Mucosa of descending colon (tissue), 3 donors: ENCODE data around the gene ARHGAP10. TPM values are rescaled to one million over a fixed set of nuclear protein-coding genes. Genes with fewer than 3 reads are reported as not detected.
A peak's percentile ranks its signal among the peaks of the same experiment; 100 is the strongest.

Source experiments
- ATAC-seq: fragments of 200-7000 bp; cut with Tn5 transposase; one replicate; pipeline ENCODE4 v1.9.1; 2020; ENCODE audit warnings: mild to moderate bottlenecking, moderate library complexity
- DNase-seq, 3 donors: peaks; one replicate each; pipeline ENCODE4 v3.0.0-alpha.2; 2020
- H3K36me3 ChIP-seq: fragments of 200-600 bp; one replicate; pipeline ENCODE4 v1.8.0; 2021; ENCODE audit warnings: low read depth, mild to moderate bottlenecking
- H3K4me1 ChIP-seq: fragments of 200-600 bp; one replicate; pipeline ENCODE4 v1.8.0; 2021; ENCODE audit warnings: low read depth, mild to moderate bottlenecking
- H3K4me3 ChIP-seq: fragments of 200-600 bp; one replicate; pipeline ENCODE4 v1.8.0; 2021; ENCODE audit warnings: mild to moderate bottlenecking
- H3K9me3 ChIP-seq: fragments of 200-600 bp; one replicate; pipeline ENCODE4 v1.8.0; 2021; ENCODE audit warnings: mild to moderate bottlenecking
- CTCF ChIP-seq: fragments of 200-600 bp; IDR thresholded peaks from one replicate; pipeline ENCODE4 v1.8.0; 2022; ENCODE audit warnings: antibody characterized with exemption, mild to moderate bottlenecking
- intact Hi-C, 2 donors: fragments of 100-400 bp; cut with DNase I in 1 of 2; cut with micrococcal nuclease in 1 of 2; formaldehyde crosslinking; loops; one replicate each; pipeline versions ENCODE4 v1.11.0 to v1.11.1; 2022; cut with DNase I, micrococcal nuclease
- total RNA-seq, 3 donors: library from RNA; stranded (reverse); fragmentation: NEBNext Ultra II Directional in 2 of 3; extraction: Animal tissue kit (Norgen Biotek cat#: 25700) in 2 of 3; gene quantifications; one replicate each; pipeline versions ENCODE4 v1.2.1 to v1.2.4, GENCODE V29; 2021 to 2023
- donor health status: DM: no; HTN: no; CAD: no; lungs with moderate emphysema.
- donor health status: DM: no; HTN: no; CAD: no.
- donor health status: DM: no; HTN: yes; CAD: no.

ARHGAP10 gene
- total RNA-seq, 3 donors from 2014 or later, result 3.0 to 66.6 (median 8.1) TPM

DNA sequence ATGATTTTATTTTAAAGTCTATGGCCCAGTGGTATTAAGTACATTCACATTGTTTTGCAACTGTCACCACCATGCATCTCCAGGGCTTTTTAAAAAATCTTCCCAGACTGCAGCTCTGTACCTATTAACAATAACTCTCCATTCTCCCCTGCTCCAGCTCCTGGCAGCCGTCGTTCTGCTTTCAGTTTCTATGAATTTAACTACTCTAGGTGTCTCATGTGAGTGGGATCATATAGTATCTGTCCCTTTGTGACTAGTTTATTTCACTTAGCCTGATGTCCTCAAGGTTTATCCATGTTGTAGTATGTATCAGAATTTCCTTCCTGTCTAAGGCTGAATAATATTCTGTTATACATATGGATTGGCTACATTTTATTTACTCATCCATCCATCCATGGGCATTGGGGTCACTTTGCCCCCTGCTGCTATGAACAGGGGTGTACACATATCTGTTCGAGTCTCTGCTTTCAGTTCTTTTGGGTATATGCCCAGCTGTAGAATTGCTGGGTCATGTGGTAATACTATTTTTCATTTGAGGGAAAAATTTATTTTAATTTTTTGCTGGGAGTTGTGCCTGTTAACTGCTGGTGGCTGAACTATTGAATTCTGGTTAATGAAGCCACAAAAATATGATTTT is 131.3 kb downstream of the ARHGAP10 start:
- Histone ChIP-seq H3K4me3 (no peak overlapping the region), H3K9me3 (no peaks in the 10 kb centered on the region), H3K36me3 (no peaks in the 10 kb centered on the region), H3K4me1 (no peaks in the 10 kb centered on the region)
- no peak for DNase-seq
- intact Hi-C loops, result no loop called here
- no peak for TF ChIP-seq CTCF
- no peak for ATAC-seq

GRCh38 chr4:147863808-147864472 is 132.1 kb downstream of the ARHGAP10 start:
- DNase-seq, result no peak
- Histone ChIP-seq H3K36me3 (no peaks in the 10 kb centered on the region), H3K4me1 (no peaks in the 10 kb centered on the region), H3K9me3 (no peaks in the 10 kb centered on the region), H3K4me3 (no peak overlapping the region)
- TF ChIP-seq CTCF, result no peak
- no peak for ATAC-seq
- intact Hi-C loops, result no loop called here

DNA sequence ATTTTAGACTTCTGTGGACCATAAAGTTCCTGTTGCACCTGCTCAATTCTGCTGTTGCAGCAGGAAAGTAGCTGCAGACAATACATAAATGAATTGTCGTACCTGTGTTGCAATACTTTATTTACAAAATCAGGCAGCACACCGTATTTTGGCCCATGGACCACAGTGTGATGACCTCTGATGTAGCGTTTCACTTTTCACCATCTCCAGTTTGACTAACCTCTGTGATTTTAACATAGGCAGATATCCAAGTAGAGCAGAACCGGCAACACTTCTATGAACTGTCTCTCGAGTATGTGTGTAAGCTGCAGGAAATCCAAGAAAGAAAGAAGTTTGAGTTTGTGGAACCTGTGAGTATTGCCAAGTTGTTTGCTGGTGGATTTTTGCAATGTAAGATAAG is 132.7 kb downstream of the ARHGAP10 start:
- no peak for TF ChIP-seq CTCF
- no peak for ATAC-seq
- no peak overlapping the region for H3K4me3 ChIP-seq
- DNase-seq, result no peak
- H3K36me3 ChIP-seq, result no peaks in the 10 kb centered on the region
- intact Hi-C loops, result loop anchor here in 1 of 2 donors (5.0 kb wide), 1 partner anchor 157 kb away; no protein-coding TSS in a partner anchor
- no peaks in the 10 kb centered on the region for H3K4me1 ChIP-seq
- H3K9me3 ChIP-seq, result no peaks in the 10 kb centered on the region

DNA sequence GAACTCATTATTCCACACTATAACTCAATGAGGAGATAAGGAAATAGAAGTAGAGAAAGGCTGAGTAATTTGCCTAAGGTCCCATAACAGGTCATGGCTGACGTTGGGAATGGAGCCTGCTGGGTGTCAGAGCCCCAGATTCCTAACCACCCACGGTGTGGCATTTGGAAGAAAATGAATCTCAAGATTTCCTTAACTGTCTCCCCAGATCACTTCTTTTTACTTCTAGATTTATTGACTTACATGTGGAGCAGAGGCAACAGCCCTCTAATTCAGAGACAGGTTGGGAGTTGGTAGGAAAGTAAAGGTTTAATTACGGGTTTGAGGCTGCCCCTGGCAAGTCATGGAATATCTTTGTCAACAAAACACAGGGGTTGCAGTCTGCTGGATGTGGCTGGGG is 134.0 kb downstream of the ARHGAP10 start:
- DNase-seq (no peak), ATAC-seq (no peak)
- no peak for TF ChIP-seq CTCF
- Histone ChIP-seq H3K9me3 (no peaks in the 10 kb centered on the region), H3K4me3 (no peak overlapping the region), H3K36me3 (no peaks in the 10 kb centered on the region), H3K4me1 (no peaks in the 10 kb centered on the region)
- intact Hi-C loops, result loop anchor here (1.0 to 5.0 kb wide), 2 partner anchors 158 to 159 kb away; no protein-coding TSS in a partner anchor

GRCh38 chr4:147866532-147867271 is 134.8 kb downstream of the ARHGAP10 start:
- Histone ChIP-seq H3K9me3 (no peaks in the 10 kb centered on the region), H3K4me1 (no peaks in the 10 kb centered on the region), H3K4me3 (no peak overlapping the region), H3K36me3 (no peaks in the 10 kb centered on the region)
- TF ChIP-seq CTCF, result peak; percentile 98
- ATAC-seq (peak; percentile 99), DNase-seq (peak; percentile 79 to 99 (median 90))
- intact Hi-C loops, result loop anchor here (1.0 to 5.0 kb wide), 2 partner anchors 158 to 159 kb away; no protein-coding TSS in a partner anchor
